Colonic mucosa (tissue), 4 donors: ENCODE results near the gene RMND1. TPM values are rescaled to one million over a fixed set of nuclear protein-coding genes. Genes with fewer than 3 reads are reported as not detected.

Experiments used
- DNase-seq: peaks from one replicate; pipeline ENCODE4 v3.0.0-alpha.2; 2020
- H3K27ac ChIP-seq: fragments of 200-600 bp; one replicate; pipeline ENCODE4 v1.8.0; 2021
- H3K27me3 ChIP-seq: fragments of 200-600 bp; one replicate; pipeline ENCODE4 v1.8.0; 2021
- H3K36me3 ChIP-seq: fragments of 200-600 bp; one replicate; pipeline ENCODE4 v1.8.0; 2021
- H3K4me1 ChIP-seq: fragments of 200-600 bp; one replicate; pipeline ENCODE4 v1.8.0; 2021; ENCODE audit warnings: mild to moderate bottlenecking
- H3K4me3 ChIP-seq: fragments of 200-600 bp; one replicate; pipeline ENCODE4 v1.8.0; 2021
- H3K9ac ChIP-seq, 2 donors: one replicate each; pipeline ENCODE4 v1.7.0; 2013; ENCODE audit warnings: control low read depth in 2 of 2, low read depth in 2 of 2, low read length in 2 of 2
- H3K9me3 ChIP-seq: fragments of 200-600 bp; one replicate; pipeline ENCODE4 v1.8.0; 2021
- CTCF ChIP-seq: fragments of 200-600 bp; IDR thresholded peaks from one replicate; pipeline ENCODE4 v1.8.0; 2022; ENCODE audit warnings: antibody characterized with exemption, mild to moderate bottlenecking
- intact Hi-C: fragments of 100-400 bp; cut with DNase I; formaldehyde crosslinking; loops from one replicate; pipeline ENCODE4 v1.14.1; 2022
- total RNA-seq, 2 donors: library from RNA; stranded (reverse); fragmentation: NEBNext Ultra II Directional in 1 of 2; extraction: Animal tissue kit (Norgen Biotek cat#: 25700) in 1 of 2; gene quantifications; one replicate each; pipeline ENCODE4 v1.2.1, GENCODE V29; 2021
- donor health status: healthy.
- donor health status: DM: no; HTN: no; CAD: no.
- donor health status: DM: no; HTN: no; CAD: no.

RMND1 gene
- total RNA-seq, 2 donors from 2014 or later = 20.3 to 20.4 TPM

DNA sequence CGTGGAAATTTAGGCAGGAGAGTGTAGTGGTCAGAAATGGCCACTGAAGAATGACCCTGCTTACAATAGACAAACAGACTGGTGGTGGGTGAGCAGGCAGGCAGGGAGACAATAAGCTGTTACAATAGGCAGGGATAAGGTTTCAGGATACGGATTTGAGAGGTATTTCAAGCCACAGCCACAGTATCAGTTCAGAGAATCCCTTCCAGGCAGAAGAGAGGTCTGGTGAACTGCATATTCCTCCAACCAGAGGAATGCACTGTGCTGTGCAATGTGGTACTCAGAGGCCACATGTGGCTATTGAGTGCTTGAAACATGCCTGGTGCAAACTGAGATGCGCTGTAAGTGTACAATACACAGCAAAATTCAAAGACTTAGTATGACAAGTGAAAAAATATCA lies 20.6 kb downstream of the RMND1 start:
- H3K27ac ChIP-seq = no peak overlapping the region
- peaks cover 4% of the 10 kb centered on the region for H3K36me3 ChIP-seq
- no peak for TF ChIP-seq CTCF
- no peaks in the 10 kb centered on the region for H3K4me1 ChIP-seq
- no peak overlapping the region for H3K4me3 ChIP-seq
- intact Hi-C loops = no loop called here
- no peak for DNase-seq
- no peak overlapping the region for H3K9ac ChIP-seq
- no peaks in the 10 kb centered on the region for H3K9me3 ChIP-seq
- H3K27me3 ChIP-seq = no peaks in the 10 kb centered on the region

- TF ChIP-seq CTCF = no peak
- Histone ChIP-seq H3K4me1 (no peaks in the 10 kb centered on the region), H3K27ac (no peak overlapping the region), H3K9ac (no peak overlapping the region), H3K36me3 (peaks cover 4% of the 10 kb centered on the region), H3K27me3 (no peaks in the 10 kb centered on the region), H3K9me3 (no peaks in the 10 kb centered on the region), H3K4me3 (no peak overlapping the region)
- intact Hi-C loops = no loop called here
- DNase-seq = no peak
Measured at GRCh38 chr6:151430886-151431285, 21.0 kb downstream of the RMND1 start.

- Histone ChIP-seq H3K27ac (no peak overlapping the region), H3K36me3 (peaks cover 4% of the 10 kb centered on the region), H3K4me1 (no peaks in the 10 kb centered on the region), H3K9me3 (no peaks in the 10 kb centered on the region), H3K27me3 (no peaks in the 10 kb centered on the region), H3K9ac (no peak overlapping the region), H3K4me3 (no peak overlapping the region)
- intact Hi-C loops = no loop called here
- DNase-seq = no peak
- no peak for TF ChIP-seq CTCF
Measured at GRCh38 chr6:151428093-151428735, 23.7 kb downstream of the RMND1 start.

- H3K4me3 ChIP-seq = no peak overlapping the region
- TF ChIP-seq CTCF = no peak
- peaks cover 4% of the 10 kb centered on the region for H3K36me3 ChIP-seq
- H3K27ac ChIP-seq = no peak overlapping the region
- no peaks in the 10 kb centered on the region for H3K4me1 ChIP-seq
- no peaks in the 10 kb centered on the region for H3K27me3 ChIP-seq
- H3K9me3 ChIP-seq = no peaks in the 10 kb centered on the region
- intact Hi-C loops = no loop called here
- no peak overlapping the region for H3K9ac ChIP-seq
- DNase-seq = no peak
Measured at GRCh38 chr6:151425561-151425960, 26.4 kb downstream of the RMND1 start.

GRCh38 chr6:151422981-151423380 lies 28.9 kb downstream of the RMND1 start:
- Histone ChIP-seq H3K4me3 (no peak overlapping the region), H3K9ac (no peak overlapping the region), H3K27ac (no peak overlapping the region), H3K27me3 (no peaks in the 10 kb centered on the region), H3K4me1 (no peaks in the 10 kb centered on the region), H3K36me3 (peaks cover 4% of the 10 kb centered on the region), H3K9me3 (no peaks in the 10 kb centered on the region)
- no peak for DNase-seq
- intact Hi-C loops = no loop called here
- TF ChIP-seq CTCF = no peak
